HL-60 (cell line): ENCODE results near the gene MACROD2.

Experiments used
- CTCF ChIP-seq: IDR thresholded peaks from one replicate; pipeline ENCODE4 v1.5.1; 2011; ENCODE audit warnings: low read length, control low read depth, inconsistent platforms; ENCODE audit not compliant: insufficient read depth
- GABPA ChIP-seq: IDR thresholded peaks from 2 replicates; pipeline ENCODE4 v1.6.1; 2012; ENCODE audit warnings: low read depth
- POLR2AphosphoS5 ChIP-seq: IDR thresholded peaks from 2 replicates; pipeline ENCODE4 v1.6.1; 2012; ENCODE audit warnings: low read depth
- REST ChIP-seq: IDR thresholded peaks from 2 replicates; pipeline ENCODE4 v1.6.1; 2012; ENCODE audit warnings: low read depth; ENCODE audit not compliant: insufficient replicate concordance

GRCh38 chr20:14929388-14929787 is 934.1 kb downstream of the MACROD2 start:
- TF ChIP-seq CTCF = no peak
- TF ChIP-seq GABPA = no peak
- no peak for TF ChIP-seq POLR2AphosphoS5
- TF ChIP-seq REST = no peak
